CD14-positive monocyte (primary cell): ENCODE measurements around the gene IL1RL1. TPM values are rescaled to one million over a fixed set of nuclear protein-coding genes. Genes with fewer than 3 reads are reported as not detected.

ENCODE experiments used
- DNase-seq, 3 donors: peaks; one replicate each; pipeline ENCODE4 v3.0.0-alpha.2; 2011 to 2022
- H2AFZ ChIP-seq: 2 replicates; pipeline ENCODE4 v1.6.0; 2012; ENCODE audit warnings: mild to moderate bottlenecking, low read depth, low read length, inconsistent platforms; ENCODE audit not compliant: insufficient read depth, poor library complexity, severe bottlenecking
- H3K27ac ChIP-seq, 2 donors: 1 replicate in 1 of 2; 2 replicates in 1 of 2; pipeline ENCODE4 v1.5.1; 2012 to 2013; ENCODE audit warnings: low read length in 2 of 2, control low read depth in 1 of 2, inconsistent platforms in 1 of 2, low read depth in 1 of 2, mild to moderate bottlenecking in 1 of 2
- H3K27me3 ChIP-seq, 2 donors: one replicate each; pipeline versions ENCODE4 v1.6.0 to v1.6.1; 2011 to 2013; ENCODE audit warnings: low read length in 2 of 2; ENCODE audit not compliant: control insufficient read depth in 2 of 2, insufficient read depth in 2 of 2
- H3K36me3 ChIP-seq, 2 donors: replicated peaks in 1 of 2; 1 replicate in 1 of 2; 2 replicates in 1 of 2; pipeline versions ENCODE4 v1.5.1 to v1.6.1; 2012 to 2013; ENCODE audit warnings: low read length in 2 of 2, control low read depth in 1 of 2, inconsistent platforms in 1 of 2, mild to moderate bottlenecking in 1 of 2; ENCODE audit not compliant: insufficient read depth in 2 of 2, control insufficient read depth in 1 of 2
- H3K4me1 ChIP-seq, 2 donors: 1 replicate in 1 of 2; 2 replicates in 1 of 2; pipeline versions ENCODE4 v1.5.1 to v1.6.1; 2012 to 2013; ENCODE audit warnings: low read length in 2 of 2, control low read depth in 1 of 2, inconsistent platforms in 1 of 2, mild to moderate bottlenecking in 1 of 2, moderate library complexity in 1 of 2; ENCODE audit not compliant: insufficient read depth in 2 of 2, control insufficient read depth in 1 of 2
- H3K4me2 ChIP-seq: replicated peaks from 2 replicates; pipeline ENCODE3; 2012; ENCODE audit warnings: low read length, moderate library complexity, mild to moderate bottlenecking; ENCODE audit not compliant: poor library complexity, severe bottlenecking; ENCODE audit errors: extremely low read depth
- H3K4me3 ChIP-seq, 3 experiments: fragments of 200-600 bp in 1 of 3; sonication (generic) in 1 of 3; replicated peaks in 1 of 3; 1 replicate in 2 of 3; 2 replicates in 1 of 3; pipeline ENCODE4 v1.5.1; 2011 to 2013; ENCODE audit warnings: low read length in 3 of 3, mild to moderate bottlenecking in 3 of 3, control low read depth in 2 of 3, low read depth in 2 of 3, inconsistent platforms in 1 of 3, moderate library complexity in 1 of 3
- H3K79me2 ChIP-seq: 2 replicates; pipeline ENCODE4 v1.6.0; 2012; ENCODE audit warnings: mild to moderate bottlenecking, control low read depth, inconsistent platforms, low read length, moderate library complexity; ENCODE audit not compliant: insufficient read depth
- H3K9ac ChIP-seq: 2 replicates; pipeline ENCODE4 v1.6.0; 2017; ENCODE audit warnings: low read length, mild to moderate bottlenecking; ENCODE audit not compliant: insufficient read depth, poor library complexity, severe bottlenecking
- H3K9me3 ChIP-seq, 2 donors: replicated peaks in 1 of 2; 1 replicate in 1 of 2; 2 replicates in 1 of 2; pipeline versions ENCODE4 v1.5.1 to v1.6.1; 2012 to 2013; ENCODE audit warnings: low read length in 2 of 2, control low read depth in 1 of 2; ENCODE audit not compliant: control insufficient read depth in 1 of 2, insufficient read depth in 1 of 2
- H4K20me1 ChIP-seq: 2 replicates; pipeline ENCODE4 v1.6.0; 2012; ENCODE audit warnings: mild to moderate bottlenecking, low read length, control low read depth, moderate library complexity; ENCODE audit not compliant: insufficient read depth
- H3K27ac Mint-ChIP-seq, 7 donors: one replicate each; pipeline ENCODE4 v1.8.0; 2020; ENCODE audit warnings: mild to moderate bottlenecking in 7 of 7, mixed read lengths in 7 of 7, moderate library complexity in 6 of 7, inconsistent platforms in 2 of 7
- H3K27me3 Mint-ChIP-seq, 3 donors: one replicate each; pipeline ENCODE4 v1.8.0; 2021 to 2022; ENCODE audit warnings: low read depth in 3 of 3, mild to moderate bottlenecking in 3 of 3, mixed read lengths in 3 of 3, moderate library complexity in 3 of 3, inconsistent platforms in 1 of 3
- H3K36me3 Mint-ChIP-seq, 2 donors: one replicate each; pipeline ENCODE4 v1.8.0; 2020; ENCODE audit warnings: mixed read lengths in 2 of 2, inconsistent platforms in 1 of 2, mild to moderate bottlenecking in 1 of 2
- H3K4me1 Mint-ChIP-seq: one replicate; pipeline ENCODE4 v1.8.0; 2020; ENCODE audit warnings: mild to moderate bottlenecking, mixed read lengths
- H3K4me3 Mint-ChIP-seq, 2 donors: one replicate each; pipeline ENCODE4 v1.8.0; 2020; ENCODE audit warnings: mild to moderate bottlenecking in 2 of 2, mixed read lengths in 2 of 2, moderate library complexity in 1 of 2
- H3K9me3 Mint-ChIP-seq, 7 donors: one replicate each; pipeline ENCODE4 v1.8.0; 2020 to 2022; ENCODE audit warnings: mixed read lengths in 7 of 7, mild to moderate bottlenecking in 6 of 7, moderate library complexity in 6 of 7, inconsistent platforms in 2 of 7
- WGBS: methylation state at CpG from one replicate; pipeline ENCODE4 v1.1.5; 2013; ENCODE audit warnings: missing lambda C conversion rate; ENCODE audit not compliant: insufficient coverage; 5-methylcytosine and 5-hydroxymethylcytosine counted together
- intact Hi-C, 2 donors: fragments of 100-400 bp; cut with micrococcal nuclease; formaldehyde crosslinking; loops; one replicate each; pipeline versions ENCODE4 v1.15.0 to v1.15.1; 2023
- polyA minus RNA-seq: library from RNA; depleted of rRNA, polyadenylated mRNA; stranded (reverse); fragments of >200 nt; gene quantifications from 2 replicates; pipeline ENCODE4 v1.2.3, GENCODE V29; 2012
- polyA plus RNA-seq, 3 donors: library from polyadenylated mRNA; depleted of rRNA in 1 of 3; unstranded in 2 of 3; stranded (reverse) in 1 of 3; fragments of 300-500 nt in 2 of 3; fragments of >200 nt in 1 of 3; fragmentation: Illumina TruSeq in 2 of 3; gene quantifications; 1 replicate in 2 of 3; 2 replicates in 1 of 3; pipeline ENCODE4 v1.2.3, GENCODE V29; 2012 to 2021
- total RNA-seq, 12 experiments: library from RNA in 1 of 12; stranded (reverse) in 1 of 12; fragments of 120-200 nt in 1 of 12; gene quantifications; one replicate each; pipeline ENCODE4 v1.2.4 and lab custom pipeline; 2013 to 2026; ENCODE audit warnings: mixed read lengths in 6 of 12, inconsistent platforms in 1 of 12
- TF ChIP-seq, protein P1 (sequence below): fragments of 200-600 bp; IDR thresholded peaks from one replicate; pipeline ENCODE4 v1.8.0; 2022; ENCODE audit warnings: antibody characterized with exemption, mild to moderate bottlenecking

The IL1RL1 gene
- total RNA-seq (2013) = not detected
- polyA plus RNA-seq (not detected), polyA minus RNA-seq (not detected in 2 replicates), total RNA-seq (lab: John Stamatoyannopoulos, UW) (0 to 2.4 (median 0.07) reads per million in 11 experiments)

DNA sequence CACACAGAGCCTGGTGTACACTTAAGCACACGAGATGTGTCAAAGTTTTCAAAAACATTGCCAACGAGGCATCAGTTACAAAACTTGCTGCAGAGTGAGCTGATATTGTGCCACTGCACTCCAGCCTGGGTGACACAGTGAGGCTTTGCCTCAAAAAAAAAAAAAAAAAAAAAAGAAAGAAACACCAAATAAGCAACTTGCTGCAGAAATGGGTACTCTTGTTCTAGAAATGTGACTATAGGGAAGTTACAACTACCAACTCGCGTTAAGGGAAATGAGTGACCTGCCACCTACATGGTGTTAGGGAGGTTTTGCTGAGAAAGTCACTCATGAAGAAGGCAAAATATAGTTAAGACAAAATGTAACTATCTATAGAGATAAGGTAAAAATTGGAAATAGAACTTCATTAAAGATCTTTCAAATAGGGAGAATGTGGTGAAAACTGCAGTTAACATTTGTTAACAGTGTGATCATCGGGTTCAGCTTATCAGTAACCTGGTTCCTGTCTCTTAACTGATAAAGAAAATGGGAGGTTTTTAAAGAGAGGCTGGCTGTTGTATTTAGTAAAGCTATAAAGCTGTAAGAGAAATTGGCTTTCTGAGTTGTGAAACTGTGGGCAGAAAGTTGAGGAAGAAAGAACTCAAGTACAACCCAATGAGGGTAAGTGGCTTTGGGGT is at the start of gene IL1RL1:
Gene IL1RL1, plus strand, starts transcription at position 600 of the 677 bp plus-strand sequence. CDS start 26,702 bp downstream, outside the sequence.
- Histone ChIP-seq H3K36me3 (no peaks in the 10 kb centered on the region), H4K20me1 (no peaks in the 10 kb centered on the region), H3K4me1 (peaks cover 2 to 3% of the 10 kb centered on the region in 2 donors), H3K27ac (no peak within 1 kb of the TSS), H3K4me2 (no peak within 1 kb of the TSS), H3K9ac (no peak within 1 kb of the TSS), H3K79me2 (no peaks in the 10 kb centered on the region), H2AFZ (no peak within 1 kb of the TSS), H3K27me3 (peaks cover 40 to 50% of the 10 kb centered on the region in 2 donors), H3K9me3 (no peaks in the 10 kb centered on the region), H3K4me3 (no peak within 1 kb of the TSS)
- peaks cover 52 to 69% (median 63%) of the 10 kb centered on the region in 3 donors for H3K27me3 Mint-ChIP-seq
- peak in 2 of 3 donors; percentile 16 to 19 for DNase-seq
- 65% methylated on average over 3 of the region's 5 CpGs for WGBS
- TF ChIP-seq, protein P1, sequence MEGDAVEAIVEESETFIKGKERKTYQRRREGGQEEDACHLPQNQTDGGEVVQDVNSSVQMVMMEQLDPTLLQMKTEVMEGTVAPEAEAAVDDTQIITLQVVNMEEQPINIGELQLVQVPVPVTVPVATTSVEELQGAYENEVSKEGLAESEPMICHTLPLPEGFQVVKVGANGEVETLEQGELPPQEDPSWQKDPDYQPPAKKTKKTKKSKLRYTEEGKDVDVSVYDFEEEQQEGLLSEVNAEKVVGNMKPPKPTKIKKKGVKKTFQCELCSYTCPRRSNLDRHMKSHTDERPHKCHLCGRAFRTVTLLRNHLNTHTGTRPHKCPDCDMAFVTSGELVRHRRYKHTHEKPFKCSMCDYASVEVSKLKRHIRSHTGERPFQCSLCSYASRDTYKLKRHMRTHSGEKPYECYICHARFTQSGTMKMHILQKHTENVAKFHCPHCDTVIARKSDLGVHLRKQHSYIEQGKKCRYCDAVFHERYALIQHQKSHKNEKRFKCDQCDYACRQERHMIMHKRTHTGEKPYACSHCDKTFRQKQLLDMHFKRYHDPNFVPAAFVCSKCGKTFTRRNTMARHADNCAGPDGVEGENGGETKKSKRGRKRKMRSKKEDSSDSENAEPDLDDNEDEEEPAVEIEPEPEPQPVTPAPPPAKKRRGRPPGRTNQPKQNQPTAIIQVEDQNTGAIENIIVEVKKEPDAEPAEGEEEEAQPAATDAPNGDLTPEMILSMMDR = no peak
- no peak within 1 kb of the TSS for H3K27ac Mint-ChIP-seq
- peaks cover 10% of the 10 kb centered on the region for H3K4me1 Mint-ChIP-seq
- peak within 1 kb of the TSS in 1 of 2 donors; percentile 64 for H3K4me3 Mint-ChIP-seq
- H3K9me3 Mint-ChIP-seq = peaks cover 0 to 8% (median 0%) of the 10 kb centered on the region in 7 donors
- H3K36me3 Mint-ChIP-seq = peaks cover 0 to 2% of the 10 kb centered on the region in 2 donors
- intact Hi-C loops = loop anchor here in 1 of 2 donors (10.0 kb wide), 1 partner anchor 56 kb away; no protein-coding TSS in a partner anchor

DNA sequence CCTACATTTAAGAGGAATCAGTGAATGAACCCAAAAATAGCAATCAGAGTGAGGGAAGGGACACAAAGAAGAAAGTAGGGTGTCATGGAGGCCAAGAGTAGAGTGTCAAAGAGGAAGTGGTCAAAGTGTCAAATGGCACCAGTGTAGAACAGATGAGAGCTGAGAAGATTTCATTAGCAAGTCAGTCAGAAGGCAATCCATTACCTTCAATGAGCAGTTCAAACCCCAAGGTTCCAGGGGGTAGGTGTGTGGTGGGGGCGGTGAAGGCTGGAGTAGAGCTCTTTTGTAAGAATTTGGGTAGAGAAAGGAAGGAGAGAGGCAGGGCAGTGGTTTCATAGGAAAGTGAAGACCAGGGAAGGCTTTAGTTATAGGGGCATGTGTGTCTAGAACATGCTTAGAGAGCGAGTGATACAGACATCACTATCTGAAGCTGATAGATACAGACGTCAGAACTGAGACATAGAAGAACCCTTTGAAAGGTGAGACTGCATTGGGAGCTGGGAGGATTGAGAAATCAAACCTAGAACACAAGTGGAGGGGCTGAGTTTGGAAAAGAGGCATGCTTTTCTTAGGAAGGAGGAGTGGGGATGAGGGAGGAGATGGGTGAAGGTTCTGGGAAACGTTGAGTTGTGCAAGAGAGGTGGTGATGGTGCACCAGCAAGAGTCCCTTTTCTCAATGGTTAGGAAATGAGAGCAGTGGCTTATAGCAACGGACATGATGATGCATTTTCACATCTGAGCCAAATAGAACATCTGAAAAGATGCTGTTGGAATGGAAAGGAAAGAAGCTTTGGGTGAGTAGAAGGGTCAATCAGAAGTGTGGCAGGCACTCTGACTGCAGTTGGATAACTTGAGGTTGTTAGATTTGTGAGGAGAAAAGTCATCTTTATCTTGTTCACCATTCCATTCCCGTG is 48.9 kb upstream of the IL1RL1 start:
- Mint-ChIP-seq H3K27me3 (peaks cover 20 to 24% (median 23%) of the 10 kb centered on the region in 3 donors), H3K9me3 (peaks cover 0 to 21% (median 2%) of the 10 kb centered on the region in 7 donors), H3K27ac (no peak overlapping the region), H3K36me3 (peaks cover 0 to 4% of the 10 kb centered on the region in 2 donors), H3K4me1 (peaks cover 13% of the 10 kb centered on the region), H3K4me3 (no peak overlapping the region)
- H3K36me3 ChIP-seq = no peaks in the 10 kb centered on the region
- H3K27me3 ChIP-seq = peaks cover 6 to 22% of the 10 kb centered on the region in 2 donors
- no peak overlapping the region for H3K27ac ChIP-seq
- no peak overlapping the region for H2AFZ ChIP-seq
- DNase-seq = peak in 2 of 3 donors; percentile 39 to 46
- H3K4me1 ChIP-seq = peaks cover 16 to 26% of the 10 kb centered on the region in 2 donors
- TF ChIP-seq, protein P1 = no peak
- intact Hi-C loops = no loop called here
- H3K4me3 ChIP-seq = no peak overlapping the region
- H3K9me3 ChIP-seq = no peaks in the 10 kb centered on the region
- no peaks in the 10 kb centered on the region for H3K79me2 ChIP-seq
- no peaks in the 10 kb centered on the region for H4K20me1 ChIP-seq
- no peak overlapping the region for H3K4me2 ChIP-seq
- WGBS = 55% methylated on average over 5 of the region's 6 CpGs
- no peak overlapping the region for H3K9ac ChIP-seq
